HL-60/S4 treated with retinoic acid at 250 ng/mL for 4 days and 3 days (cell line): ENCODE results near the gene PSTPIP1.

Source experiments
- in situ Hi-C: fragments of 300-500 bp; cut with MboI; formaldehyde crosslinking; loops from 2 replicates; pipeline ENCODE4 v1.7.0; 2022; ENCODE audit warnings: low sequenced_read_pairs

The PSTPIP1 gene

DNA sequence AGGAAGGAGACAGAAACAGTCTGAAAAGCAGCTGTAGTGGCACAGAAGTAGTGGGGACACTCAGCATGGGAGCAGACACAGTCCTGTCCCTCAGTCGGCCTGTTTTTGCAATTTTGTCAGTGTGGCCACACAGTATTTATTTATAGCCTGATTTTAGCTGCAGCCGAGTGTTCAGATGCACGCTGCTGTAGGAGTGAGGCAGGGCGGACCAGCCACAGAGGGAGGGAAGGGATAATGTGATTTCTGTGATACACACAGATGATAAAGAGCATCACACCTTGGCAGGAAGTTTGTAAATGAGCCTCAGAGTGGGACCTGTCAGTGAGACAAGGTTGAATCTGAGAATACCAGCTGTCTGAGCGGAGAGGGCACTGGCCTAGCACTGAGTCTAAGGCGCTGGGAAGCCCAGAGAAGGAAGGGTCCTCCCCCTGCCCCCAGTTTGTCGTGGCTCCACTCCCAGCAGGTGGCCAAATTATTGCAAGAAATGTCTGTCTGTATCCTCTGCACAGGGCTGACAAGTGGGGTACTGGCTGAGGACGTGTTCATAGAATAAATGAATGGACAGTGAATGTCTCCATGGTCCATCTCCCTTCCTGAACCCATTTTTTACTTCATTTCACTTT lies 3.8 kb downstream of the PSTPIP1 start:
- in situ Hi-C loops: no loop called here

DNA sequence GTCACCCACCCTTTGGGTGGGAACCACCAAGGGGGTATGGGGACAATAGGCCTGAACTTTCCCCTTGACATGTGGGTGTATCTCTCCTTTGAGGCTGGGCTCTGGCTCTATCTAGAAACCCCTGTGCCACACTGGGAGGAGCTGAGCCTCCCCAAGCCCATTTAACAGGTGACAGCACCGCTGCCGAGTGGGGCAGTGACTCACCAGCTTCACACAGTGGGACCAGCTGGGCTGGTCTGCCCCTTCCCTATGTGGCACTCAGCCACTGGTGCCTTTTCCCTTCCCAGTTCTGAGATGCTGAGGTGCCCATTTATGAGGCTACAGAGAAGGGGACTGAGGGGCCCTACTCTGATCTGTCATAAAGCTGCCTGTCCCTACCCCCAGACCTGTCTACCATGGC lies 5.1 kb downstream of the PSTPIP1 start:
- in situ Hi-C loops: no loop called here

DNA sequence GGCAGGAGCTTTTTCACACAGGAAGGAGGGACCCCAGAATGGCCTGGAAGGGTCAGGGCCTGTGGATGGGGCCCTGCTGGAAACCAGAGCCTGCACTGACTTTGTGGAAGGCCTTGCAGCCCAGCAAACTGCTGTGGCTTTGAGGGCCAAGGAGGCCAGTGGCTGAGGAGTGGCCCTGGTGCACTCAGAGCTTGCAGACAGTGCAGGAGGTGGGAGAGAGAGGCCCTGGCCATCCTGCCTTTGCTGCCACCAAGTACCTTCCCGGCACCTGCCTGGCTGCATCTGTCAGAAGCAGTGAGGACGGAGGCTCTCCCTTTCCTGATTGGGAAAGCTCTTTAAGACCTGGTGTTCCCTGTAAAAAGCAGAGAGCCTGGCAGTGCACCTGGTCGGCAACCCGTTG lies 6.4 kb downstream of the PSTPIP1 start:
- in situ Hi-C loops: no loop called here

DNA sequence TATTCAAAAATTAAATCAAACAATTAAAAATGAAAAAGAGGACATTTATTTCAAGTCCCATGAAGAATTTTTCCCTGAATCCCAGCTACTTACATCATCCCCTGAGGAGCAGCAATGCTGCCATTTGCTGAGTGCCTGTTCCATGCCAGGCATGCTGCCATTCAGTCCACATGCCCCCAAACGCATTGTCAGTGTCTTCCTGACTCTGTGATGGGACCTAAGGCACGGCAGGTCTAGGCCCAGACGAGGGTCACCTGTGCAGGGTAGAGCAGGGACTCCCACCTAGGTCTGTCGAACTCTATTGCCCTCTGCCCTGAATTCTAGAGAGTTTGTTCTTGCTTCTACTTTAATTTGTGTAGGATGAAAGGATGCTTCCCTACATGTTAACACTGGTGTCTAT lies 7.0 kb downstream of the PSTPIP1 start:
- in situ Hi-C loops: no loop called here

DNA sequence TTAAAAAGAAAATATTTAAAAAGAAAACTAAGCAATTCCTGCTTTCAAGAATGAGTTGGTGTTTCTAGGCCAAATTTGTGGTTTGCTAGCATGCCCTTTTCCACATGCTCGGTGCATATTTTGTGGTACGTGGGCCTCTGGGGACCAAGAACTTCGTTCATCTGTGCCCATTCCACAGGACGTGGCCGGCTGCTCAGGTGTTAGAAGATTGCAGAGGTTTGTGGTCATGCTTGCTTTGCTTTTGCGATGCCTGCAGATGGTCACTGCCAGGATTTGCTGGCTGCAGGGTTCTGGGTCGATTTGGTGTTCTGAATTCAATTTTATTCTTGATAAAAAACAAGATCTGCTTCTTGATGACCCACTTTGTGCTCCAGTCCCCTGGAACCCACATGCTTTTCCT lies 7.5 kb downstream of the PSTPIP1 start:
- in situ Hi-C loops: no loop called here

GRCh38 chr15:77002954-77003912 lies 8.3 kb downstream of the PSTPIP1 start:
- in situ Hi-C loops: no loop called here

DNA sequence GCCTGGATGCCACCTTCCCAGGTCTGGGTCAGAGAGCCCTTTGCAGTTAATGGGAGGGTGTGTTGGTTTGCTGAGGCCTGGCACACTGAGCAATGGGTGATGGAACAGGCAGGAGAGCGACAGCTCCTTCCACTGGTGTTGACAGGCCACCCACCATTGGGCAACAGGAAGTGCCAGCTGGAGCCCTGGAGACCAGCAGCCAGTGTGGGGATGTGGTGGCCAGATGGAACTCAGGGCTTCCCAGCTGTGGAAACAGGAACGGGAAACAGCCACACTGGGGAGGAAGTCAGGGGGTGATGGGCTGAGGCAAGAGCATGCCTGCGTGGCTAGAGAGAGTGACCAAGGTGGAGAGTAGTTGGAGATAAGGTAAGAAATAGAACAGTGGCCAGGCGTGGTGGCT lies 9.3 kb downstream of the PSTPIP1 start:
- in situ Hi-C loops: no loop called here

DNA sequence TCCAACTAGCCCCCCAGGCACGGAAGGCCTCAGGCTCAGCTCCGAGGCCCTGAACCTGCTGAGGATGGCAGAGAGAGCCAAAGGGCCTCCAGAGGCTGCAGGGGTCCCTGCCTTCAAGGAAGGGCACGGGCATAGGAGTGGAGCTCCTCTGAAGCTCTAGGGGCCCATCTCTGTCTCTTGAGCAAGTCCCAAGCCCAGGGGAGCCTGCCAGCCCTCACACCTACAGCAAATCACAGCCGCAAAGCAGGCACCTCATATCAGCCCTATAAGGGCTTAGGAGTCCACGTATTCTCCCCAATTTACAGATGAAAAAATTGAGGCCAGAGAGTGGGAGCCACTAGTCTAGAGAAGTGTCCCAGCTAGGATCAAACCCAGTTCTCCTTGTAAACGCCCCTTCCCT lies 14.2 kb downstream of the PSTPIP1 start:
- in situ Hi-C loops: no loop called here

GRCh38 chr15:77009646-77010311 lies 14.9 kb downstream of the PSTPIP1 start:
- in situ Hi-C loops: no loop called here

GRCh38 chr15:77010312-77010686 lies 15.4 kb downstream of the PSTPIP1 start:
- in situ Hi-C loops: no loop called here

- in situ Hi-C loops: no loop called here
These were observed 15.9 kb downstream of the PSTPIP1 start for GRCh38 chr15:77010857-77011256.

GRCh38 chr15:77012117-77012712 lies 17.3 kb downstream of the PSTPIP1 start:
- in situ Hi-C loops: no loop called here

- in situ Hi-C loops: no loop called here
These were observed 17.9 kb downstream of the PSTPIP1 start for GRCh38 chr15:77012868-77013267.

- in situ Hi-C loops: no loop called here
These were observed 18.8 kb downstream of the PSTPIP1 start for GRCh38 chr15:77013776-77014131.

DNA sequence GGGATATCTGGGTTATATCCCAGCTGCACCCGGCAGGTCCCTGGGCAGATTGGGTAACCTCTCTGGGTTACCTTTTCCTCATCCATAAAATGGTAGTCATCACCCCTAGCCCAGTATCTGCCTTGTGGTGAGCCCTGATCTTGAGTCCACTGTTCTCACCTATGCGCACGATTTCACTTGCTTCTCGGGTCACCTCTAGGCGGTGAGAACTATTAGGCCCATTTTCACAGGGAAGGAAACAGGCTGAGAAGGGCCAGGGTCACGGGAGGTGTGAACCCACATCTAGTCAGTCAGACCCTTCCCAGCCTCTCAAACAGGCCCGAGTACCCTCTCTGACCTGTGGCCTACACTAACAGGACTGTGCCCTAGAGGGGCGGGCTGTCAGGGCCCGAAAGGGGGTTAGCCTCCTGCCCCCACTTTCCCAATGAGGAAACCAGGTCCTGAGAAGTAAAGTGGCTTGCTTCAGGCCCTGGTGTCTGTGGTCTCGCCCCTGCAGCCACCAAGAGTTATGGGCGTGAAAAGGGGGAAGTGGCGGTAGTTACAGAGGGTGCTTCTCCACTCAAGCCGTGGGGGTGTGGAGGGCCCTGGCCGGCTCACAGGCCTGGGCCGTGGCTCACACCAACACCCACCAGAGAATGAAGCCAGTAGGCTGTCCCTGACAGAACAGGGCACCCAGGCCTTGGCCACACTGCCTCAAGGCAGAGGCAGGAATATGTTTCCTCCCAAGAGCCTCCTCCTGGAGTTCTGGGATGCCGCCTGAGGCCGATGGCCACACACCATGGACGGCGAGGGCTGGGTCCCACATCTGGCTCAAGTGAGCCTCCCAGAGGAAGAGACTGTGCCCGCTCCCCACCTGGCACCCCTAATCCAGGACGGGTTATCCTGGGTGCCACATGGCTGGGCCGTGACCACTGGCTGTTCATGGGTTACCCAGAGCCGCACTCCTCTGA lies 19.5 kb downstream of the PSTPIP1 start:
- in situ Hi-C loops: no loop called here

- in situ Hi-C loops: no loop called here
These were observed 20.9 kb downstream of the PSTPIP1 start for GRCh38 chr15:77015646-77016320.

DNA sequence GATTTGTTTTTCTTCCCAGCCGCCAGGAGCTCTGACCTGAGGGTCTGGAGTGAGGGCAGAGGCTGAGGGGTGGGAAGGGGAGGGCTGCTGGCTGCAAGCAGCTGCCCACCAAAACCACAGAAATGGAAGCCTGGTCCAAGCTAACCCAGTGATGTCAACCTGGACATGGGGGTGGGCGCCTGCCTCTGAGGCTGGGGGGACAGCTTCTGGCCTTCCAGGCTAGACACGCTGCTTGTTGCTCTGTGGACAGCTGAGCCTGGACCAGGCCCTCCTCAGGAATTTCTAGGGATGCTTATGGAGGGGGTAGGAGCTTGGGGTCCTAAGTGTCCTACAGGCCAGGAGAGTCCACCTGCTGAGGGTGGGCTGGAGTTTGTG lies 21.4 kb downstream of the PSTPIP1 start:
- in situ Hi-C loops: no loop called here

DNA sequence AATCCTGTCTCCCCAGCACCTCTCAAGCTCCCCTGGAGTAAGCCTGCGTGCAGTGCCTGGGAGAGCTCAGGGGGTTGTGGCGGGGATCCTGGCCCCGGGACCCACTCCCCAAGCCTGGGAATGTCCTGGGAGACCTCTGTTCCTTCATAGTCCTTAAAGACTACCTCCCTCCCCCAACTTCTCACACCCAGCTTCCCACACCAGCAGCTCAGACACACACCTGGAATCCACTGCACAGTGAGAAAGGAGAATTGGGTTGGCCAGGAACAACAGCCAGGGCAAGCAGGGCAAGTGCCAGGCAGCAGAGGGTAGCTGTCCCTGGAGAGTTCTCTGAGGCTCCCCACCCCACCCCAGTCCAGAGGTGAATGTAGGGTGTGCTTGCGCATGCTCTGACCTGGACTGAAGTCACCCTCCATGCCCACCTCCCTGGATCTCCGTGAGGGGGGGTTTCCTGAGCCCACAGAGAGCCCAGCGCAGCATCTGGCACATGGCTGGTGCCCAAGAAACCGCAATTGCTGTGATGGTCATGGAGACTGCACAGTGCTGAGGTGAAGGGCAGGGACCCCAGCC lies 22.2 kb downstream of the PSTPIP1 start:
- in situ Hi-C loops: no loop called here
